HG03060 (cell line): ENCODE data around the gene INSM1.

Source experiments
- ATAC-seq: cut with Tn5 transposase; IDR thresholded peaks from one replicate; pipeline ENCODE4 v1.9.1; 2021; ENCODE audit warnings: low read depth, moderate number of reproducible peaks; ENCODE audit not compliant: unreplicated experiment

Gene INSM1

DNA sequence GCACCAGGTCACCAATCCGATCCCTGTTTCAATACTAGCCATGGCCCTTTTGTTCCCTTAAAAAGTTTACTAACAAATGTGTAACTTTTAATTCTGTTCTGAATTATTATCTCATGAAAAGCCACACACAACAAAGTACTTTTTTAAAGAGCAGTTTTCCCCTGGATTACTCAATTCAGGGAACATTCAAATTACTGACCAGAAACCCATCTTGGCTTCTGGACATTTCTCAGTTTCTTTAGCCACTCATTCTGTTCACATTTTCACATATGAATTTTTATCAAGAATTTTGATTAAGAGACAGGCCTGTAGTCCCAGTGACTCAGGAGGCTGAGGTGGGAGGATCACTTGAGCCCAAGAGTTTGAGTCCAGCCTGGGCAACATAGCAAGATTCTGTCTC, 47.4 kb downstream of the INSM1 start:
- no peak for ATAC-seq

GRCh38 chr20:20417876-20418676, 50.2 kb downstream of the INSM1 start:
- no peak for ATAC-seq
